Chondrocyte (in vitro differentiated cells): Measurements from ENCODE around the gene IFT57. TPM values are rescaled to one million over a fixed set of nuclear protein-coding genes. Genes with fewer than 3 reads are reported as not detected.

Experiments
- DNase-seq: peaks from one replicate; pipeline ENCODE4 v3.0.0; 2021; ENCODE audit warnings: mixed read lengths, low spot score
- H3K27ac Mint-ChIP-seq: one replicate; pipeline ENCODE4 v1.8.0; 2021; ENCODE audit warnings: mild to moderate bottlenecking, moderate library complexity, mixed read lengths; ENCODE audit not compliant: unreplicated experiment
- H3K27me3 Mint-ChIP-seq: 2 replicates; pipeline ENCODE4 v1.8.0; 2021; ENCODE audit warnings: low read depth, mixed read lengths
- H3K36me3 Mint-ChIP-seq: 2 replicates; pipeline ENCODE4 v1.8.0; 2021; ENCODE audit warnings: low read depth, mixed read lengths
- H3K4me1 Mint-ChIP-seq: 2 replicates; pipeline ENCODE4 v1.8.0; 2021; ENCODE audit warnings: low read depth, mild to moderate bottlenecking, mixed read lengths
- H3K4me3 Mint-ChIP-seq: one replicate; pipeline ENCODE4 v1.8.0; 2021; ENCODE audit warnings: mild to moderate bottlenecking, moderate library complexity, mixed read lengths; ENCODE audit not compliant: unreplicated experiment
- H3K9me3 Mint-ChIP-seq: 2 replicates; pipeline ENCODE4 v1.8.0; 2021; ENCODE audit warnings: low read depth, mixed read lengths
- total RNA-seq: library from RNA; stranded (reverse); gene quantifications from 3 replicates; pipeline ENCODE4 v1.2.1, GENCODE V29; 2021
- TF ChIP-seq, protein P1 (sequence below): fragments of 200-600 bp; sonication (generic); IDR thresholded peaks from 2 replicates; pipeline ENCODE4 v1.5.0; 2021; ENCODE audit warnings: antibody characterized with exemption, mild to moderate bottlenecking, moderate library complexity

Gene IFT57
- total RNA-seq, 1 donor from 2014 or later = 22.4 TPM

DNA sequence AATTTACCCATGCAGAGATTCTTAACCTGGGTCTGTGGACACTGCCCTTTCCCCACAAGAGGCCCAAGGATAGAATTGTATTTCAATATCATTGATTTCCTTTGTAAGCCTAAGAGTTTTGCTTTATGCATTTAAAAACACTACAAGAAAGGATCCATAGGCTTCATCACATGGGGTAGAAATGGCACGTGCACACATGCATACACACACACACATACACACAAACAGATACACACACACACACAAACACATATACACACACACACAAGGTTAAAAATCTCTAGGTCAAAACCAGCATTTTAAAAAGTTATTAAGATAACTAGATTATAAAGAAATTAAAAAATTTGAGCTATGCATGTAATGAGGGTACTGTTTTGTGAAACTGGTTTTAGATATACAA, 95.9 kb downstream of the IFT57 start:
- TF ChIP-seq, protein P1, sequence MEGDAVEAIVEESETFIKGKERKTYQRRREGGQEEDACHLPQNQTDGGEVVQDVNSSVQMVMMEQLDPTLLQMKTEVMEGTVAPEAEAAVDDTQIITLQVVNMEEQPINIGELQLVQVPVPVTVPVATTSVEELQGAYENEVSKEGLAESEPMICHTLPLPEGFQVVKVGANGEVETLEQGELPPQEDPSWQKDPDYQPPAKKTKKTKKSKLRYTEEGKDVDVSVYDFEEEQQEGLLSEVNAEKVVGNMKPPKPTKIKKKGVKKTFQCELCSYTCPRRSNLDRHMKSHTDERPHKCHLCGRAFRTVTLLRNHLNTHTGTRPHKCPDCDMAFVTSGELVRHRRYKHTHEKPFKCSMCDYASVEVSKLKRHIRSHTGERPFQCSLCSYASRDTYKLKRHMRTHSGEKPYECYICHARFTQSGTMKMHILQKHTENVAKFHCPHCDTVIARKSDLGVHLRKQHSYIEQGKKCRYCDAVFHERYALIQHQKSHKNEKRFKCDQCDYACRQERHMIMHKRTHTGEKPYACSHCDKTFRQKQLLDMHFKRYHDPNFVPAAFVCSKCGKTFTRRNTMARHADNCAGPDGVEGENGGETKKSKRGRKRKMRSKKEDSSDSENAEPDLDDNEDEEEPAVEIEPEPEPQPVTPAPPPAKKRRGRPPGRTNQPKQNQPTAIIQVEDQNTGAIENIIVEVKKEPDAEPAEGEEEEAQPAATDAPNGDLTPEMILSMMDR = no peak
- Mint-ChIP-seq H3K4me3 (no peak overlapping the region), H3K36me3 (no peaks in the 10 kb centered on the region), H3K27ac (no peak overlapping the region), H3K27me3 (peaks cover 2% of the 10 kb centered on the region), H3K4me1 (peaks cover 10% of the 10 kb centered on the region), H3K9me3 (no peaks in the 10 kb centered on the region)
- DNase-seq = no peak

DNA sequence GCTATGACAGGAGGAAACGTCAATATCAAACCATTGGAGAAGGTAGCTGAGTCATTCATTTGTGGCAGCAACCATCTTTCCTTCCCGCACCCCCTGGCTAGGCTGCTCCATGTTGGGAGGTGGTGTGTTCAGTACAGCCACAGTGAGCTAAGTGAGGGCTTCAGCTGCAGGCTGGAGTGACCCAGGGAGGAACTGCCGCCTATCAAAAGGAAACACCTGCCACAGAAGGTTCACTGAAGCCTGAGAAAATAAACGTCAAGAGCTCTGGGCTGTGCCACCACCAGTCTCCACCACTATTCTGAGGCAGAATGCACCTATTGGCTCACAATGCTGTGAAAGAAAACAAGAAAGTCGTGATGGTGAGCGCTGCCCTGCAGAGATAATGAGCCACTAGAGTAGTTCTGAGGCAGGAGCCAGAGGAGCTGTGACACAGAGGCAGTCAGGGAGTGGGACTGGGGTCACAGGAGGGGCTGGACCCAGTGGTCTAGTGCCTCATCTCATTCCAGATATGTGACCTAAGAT, 96.6 kb downstream of the IFT57 start:
- no peak overlapping the region for H3K4me3 Mint-ChIP-seq
- H3K27me3 Mint-ChIP-seq = peaks cover 2% of the 10 kb centered on the region
- DNase-seq = no peak
- no peaks in the 10 kb centered on the region for H3K9me3 Mint-ChIP-seq
- H3K36me3 Mint-ChIP-seq = no peaks in the 10 kb centered on the region
- no peak overlapping the region for H3K27ac Mint-ChIP-seq
- H3K4me1 Mint-ChIP-seq = peaks cover 3% of the 10 kb centered on the region
- TF ChIP-seq, protein P1 = no peak

DNA sequence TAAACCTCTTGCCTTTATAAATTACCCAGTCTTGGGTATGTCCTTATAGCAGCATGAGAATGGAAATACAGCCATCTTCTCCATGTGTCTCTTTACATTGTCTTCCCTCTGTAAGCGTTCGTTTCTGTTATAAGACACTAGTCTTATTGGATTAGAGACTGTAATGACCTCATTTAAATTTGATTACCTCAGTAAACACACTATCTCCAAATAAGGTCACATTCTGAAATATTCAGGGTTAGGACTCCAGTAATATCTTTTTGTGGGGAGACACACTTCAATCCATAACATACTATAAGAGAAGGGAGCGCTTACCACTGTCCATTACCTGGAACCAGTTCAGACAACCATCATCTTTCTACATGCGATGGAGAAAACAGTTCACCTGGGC, 97.1 kb downstream of the IFT57 start:
- Mint-ChIP-seq H3K9me3 (no peaks in the 10 kb centered on the region), H3K36me3 (no peaks in the 10 kb centered on the region), H3K4me1 (no peaks in the 10 kb centered on the region), H3K27ac (no peak overlapping the region), H3K4me3 (no peak overlapping the region), H3K27me3 (peaks cover 2% of the 10 kb centered on the region)
- no peak for DNase-seq
- TF ChIP-seq, protein P1 = no peak

DNA sequence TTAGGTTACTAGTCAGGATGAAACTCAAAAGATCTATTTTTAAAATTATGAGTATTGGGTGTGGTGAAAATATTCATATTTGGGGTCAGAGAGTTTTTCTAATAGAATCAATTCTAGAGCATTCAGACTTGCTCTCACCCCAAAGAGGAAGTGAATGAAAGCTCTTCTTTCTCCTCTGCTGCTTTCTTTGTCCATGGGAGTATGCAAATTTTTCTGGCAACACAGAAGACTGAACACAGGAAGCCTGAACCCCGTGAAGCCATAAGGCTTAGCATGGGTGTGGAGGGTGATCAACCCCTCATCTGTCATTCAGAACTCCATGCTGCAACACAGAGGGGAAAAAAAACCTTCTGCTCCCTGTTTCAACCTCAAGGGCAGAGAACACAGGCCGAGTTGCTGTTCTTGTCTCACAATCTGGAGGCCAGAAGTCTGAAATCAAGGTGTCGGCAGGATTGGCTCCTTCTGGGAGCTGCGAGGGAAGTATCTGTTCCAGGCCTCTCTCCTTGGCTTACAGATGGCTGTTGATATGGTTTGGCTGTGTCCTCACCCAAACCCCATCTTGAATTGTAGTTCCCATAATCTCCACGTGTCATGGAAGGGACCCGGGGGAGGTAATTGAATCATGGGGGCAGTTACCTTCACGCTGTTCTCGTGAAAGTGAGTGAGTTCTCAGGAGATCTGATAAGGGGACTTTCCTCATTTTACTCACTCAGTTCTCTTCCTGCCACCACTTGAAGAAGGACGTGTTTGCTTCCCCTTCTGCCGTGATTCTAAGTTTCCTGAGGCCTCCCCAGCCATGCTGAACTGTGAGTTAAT, 97.7 kb downstream of the IFT57 start:
- Mint-ChIP-seq H3K27ac (no peak overlapping the region), H3K4me1 (no peaks in the 10 kb centered on the region), H3K27me3 (peaks cover 2% of the 10 kb centered on the region), H3K36me3 (no peaks in the 10 kb centered on the region), H3K4me3 (no peak overlapping the region), H3K9me3 (no peaks in the 10 kb centered on the region)
- no peak for DNase-seq
- TF ChIP-seq, protein P1 = no peak

GRCh38 chr3:108123326-108123725, 98.9 kb downstream of the IFT57 start:
- Mint-ChIP-seq H3K4me1 (no peaks in the 10 kb centered on the region), H3K4me3 (no peak overlapping the region), H3K27me3 (peaks cover 2% of the 10 kb centered on the region), H3K27ac (no peak overlapping the region), H3K9me3 (no peaks in the 10 kb centered on the region), H3K36me3 (no peaks in the 10 kb centered on the region)
- TF ChIP-seq, protein P1 = no peak
- DNase-seq = no peak
